ENCODE results near the gene CRIM1.

Gene CRIM1

GRCh38 chr2:36423619-36424120 is 68.1 kb downstream of the CRIM1 start:
- no peak for DNase-seq (ENCODE audit: low read depth)

- no peak for DNase-seq (ENCODE audit: low read depth)
Observed at GRCh38 chr2:36425608-36426355, 70.2 kb downstream of the CRIM1 start.

- no peak for DNase-seq (ENCODE audit: low read depth)
Observed at GRCh38 chr2:36427790-36428243, 72.2 kb downstream of the CRIM1 start.

- DNase-seq (ENCODE audit: low read depth), result no peak
Observed at GRCh38 chr2:36430549-36430948, 75.0 kb downstream of the CRIM1 start.

GRCh38 chr2:36432479-36432878 is 76.9 kb downstream of the CRIM1 start:
- DNase-seq (ENCODE audit: low read depth), result no peak

- no peak for DNase-seq (ENCODE audit: low read depth)
Observed at GRCh38 chr2:36433311-36434217, 78.0 kb downstream of the CRIM1 start.

GRCh38 chr2:36438449-36438977 is 82.9 kb downstream of the CRIM1 start:
- DNase-seq (ENCODE audit: low read depth), result peak; percentile 87

- no peak for DNase-seq (ENCODE audit: low read depth)
Observed at GRCh38 chr2:36439084-36439483, 83.5 kb downstream of the CRIM1 start.

- DNase-seq (ENCODE audit: low read depth), result no peak
Observed at GRCh38 chr2:36441065-36441625, 85.6 kb downstream of the CRIM1 start.

GRCh38 chr2:36441816-36442215 is 86.2 kb downstream of the CRIM1 start:
- DNase-seq (ENCODE audit: low read depth), result peak; percentile 43

GRCh38 chr2:36444216-36444936 is 88.8 kb downstream of the CRIM1 start:
- no peak for DNase-seq (ENCODE audit: low read depth)

GRCh38 chr2:36445185-36445866 is 89.7 kb downstream of the CRIM1 start:
- DNase-seq (ENCODE audit: low read depth), result no peak

- no peak for DNase-seq (ENCODE audit: low read depth)
Observed at GRCh38 chr2:36446294-36446693, 90.7 kb downstream of the CRIM1 start.

- DNase-seq (ENCODE audit: low read depth), result no peak
Observed at GRCh38 chr2:36449213-36449612, 93.6 kb downstream of the CRIM1 start.

- DNase-seq (ENCODE audit: low read depth), result no peak
Observed at GRCh38 chr2:36449943-36450392, 94.4 kb downstream of the CRIM1 start.

GRCh38 chr2:36450466-36451196 is 95.1 kb downstream of the CRIM1 start:
- peak; percentile 72 for DNase-seq (ENCODE audit: low read depth)

GRCh38 chr2:36451512-36451911 is 95.9 kb downstream of the CRIM1 start:
- DNase-seq (ENCODE audit: low read depth), result no peak

GRCh38 chr2:36452260-36452659 is 96.7 kb downstream of the CRIM1 start:
- DNase-seq (ENCODE audit: low read depth), result peak; percentile 71

GRCh38 chr2:36453652-36454051 is 98.1 kb downstream of the CRIM1 start:
- DNase-seq (ENCODE audit: low read depth), result no peak

- no peak for DNase-seq (ENCODE audit: low read depth)
Observed at GRCh38 chr2:36455011-36455410, 99.4 kb downstream of the CRIM1 start.

All from fibroblast of the conjunctiva (primary cell).